Measurements from ENCODE around the gene C1GALT1.
"Not testable (repeated sequence)": the region's sequence is repeated elsewhere in the genome, so short reads cannot be mapped to it uniquely, and the experiment has no call there.

Gene C1GALT1

DNA sequence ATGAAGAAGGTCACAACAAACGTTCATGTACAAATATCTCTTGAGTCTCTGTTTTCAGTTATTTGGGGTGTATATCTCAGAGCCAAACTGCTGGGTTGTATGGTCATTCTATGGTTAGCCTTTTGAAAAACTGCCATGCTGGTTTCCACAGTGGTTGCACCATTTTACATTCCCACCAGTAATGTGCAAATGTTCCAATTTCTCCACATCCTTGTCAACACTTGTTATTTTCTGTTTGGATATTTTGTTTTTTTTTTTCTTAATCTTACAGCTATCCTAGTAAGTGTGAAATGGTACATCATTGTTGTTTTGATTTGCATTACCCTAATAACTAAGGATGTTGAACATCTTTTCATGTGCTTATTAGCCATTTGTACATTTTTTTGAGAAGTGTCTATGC, 13.0 kb upstream of the C1GALT1 start:
- DNase-seq (ENCODE audit: low spot score) = no peak

DNA sequence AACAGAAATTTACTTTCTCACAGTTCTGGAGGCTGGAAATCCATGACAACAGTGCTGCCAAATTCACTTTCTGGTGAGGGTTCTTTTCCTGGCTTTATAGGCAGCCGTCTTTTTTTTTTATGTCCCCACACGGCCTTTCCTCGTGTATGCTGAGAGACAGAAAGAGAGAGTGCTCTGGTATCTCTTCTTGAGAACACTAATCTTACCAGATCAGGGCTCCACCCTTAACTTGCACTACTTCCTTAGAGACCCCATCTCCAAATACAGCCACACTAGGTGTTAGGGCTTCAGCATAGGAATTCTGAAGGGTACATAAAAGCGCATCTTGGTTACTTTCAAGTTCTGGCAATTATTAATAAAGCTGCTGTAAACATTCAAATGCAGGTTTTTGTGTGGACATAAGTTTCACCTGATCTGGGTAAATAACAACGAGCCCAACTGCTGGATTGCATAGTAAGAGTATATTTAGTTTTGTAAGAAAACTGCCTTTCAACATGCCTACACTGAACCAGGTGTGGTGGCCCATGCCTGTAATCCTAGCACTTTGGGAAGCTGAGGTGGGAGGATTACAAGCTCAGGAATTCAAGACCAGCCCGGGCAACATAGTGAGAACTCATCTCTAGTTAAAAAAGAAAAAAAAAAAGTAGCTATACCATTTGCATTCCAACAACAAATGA, 8.2 kb upstream of the C1GALT1 start:
- DNase-seq (ENCODE audit: low spot score) = no peak

DNA sequence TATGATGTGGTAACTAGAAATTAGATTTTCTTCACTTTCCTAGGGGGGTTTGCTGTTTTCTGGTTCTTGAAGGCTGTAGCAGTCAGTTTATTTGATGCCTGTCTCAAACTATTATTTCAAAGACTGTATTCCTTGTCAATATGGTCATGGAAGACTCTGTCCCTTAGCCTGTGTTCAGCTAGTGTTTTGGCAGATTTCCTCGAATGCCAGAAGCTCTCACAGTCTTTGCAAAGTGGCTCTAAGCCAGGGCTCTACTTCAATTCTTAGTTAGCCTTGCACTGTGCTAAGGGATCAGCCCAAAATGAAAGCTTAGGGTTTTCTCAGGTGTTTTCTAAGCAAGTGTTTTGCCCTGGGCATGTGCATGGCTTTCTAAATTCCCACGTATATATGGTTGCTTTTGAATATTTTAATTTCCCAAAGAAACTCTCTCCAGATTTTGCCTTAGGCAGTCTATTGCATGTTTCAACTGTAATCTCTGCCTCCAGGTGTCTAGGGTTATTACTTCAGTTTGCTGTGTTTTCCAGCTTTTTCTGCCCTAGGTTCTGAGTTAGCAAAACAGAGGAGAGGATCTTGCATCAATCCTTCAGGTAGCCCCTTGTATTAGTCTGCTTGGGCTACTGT, 7.2 kb upstream of the C1GALT1 start:
- DNase-seq (ENCODE audit: low spot score) = no peak

DNA sequence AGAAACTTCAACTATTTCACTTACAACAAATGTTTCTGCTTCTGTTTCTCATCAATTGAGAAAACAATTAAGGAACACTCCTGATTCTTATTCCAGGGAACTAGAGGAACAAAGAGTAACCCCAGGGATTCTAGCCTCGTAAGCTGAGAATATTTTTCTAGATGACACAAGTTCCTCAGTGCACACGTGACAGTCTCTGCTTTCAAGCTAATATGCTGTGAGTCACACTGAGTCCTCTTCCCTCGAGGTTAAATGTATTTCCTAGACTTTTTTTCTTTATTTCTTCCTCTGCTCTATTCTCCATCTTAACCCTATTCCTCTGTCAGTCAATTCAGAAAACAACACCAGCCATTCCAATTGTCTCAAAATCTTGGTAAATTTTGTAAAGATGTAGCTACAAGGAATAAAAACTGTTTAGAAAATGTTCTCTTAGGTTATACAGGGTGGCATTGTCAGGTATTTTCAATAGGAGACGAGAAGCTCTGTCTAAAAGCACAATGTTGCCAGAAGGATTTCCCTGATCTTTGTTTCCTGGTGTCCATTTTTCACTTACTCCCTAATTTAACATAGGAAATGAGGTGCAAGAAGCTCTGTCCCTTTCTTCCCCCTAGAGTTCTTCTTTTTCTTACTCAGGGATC, 5.8 kb upstream of the C1GALT1 start:
- DNase-seq (ENCODE audit: low spot score) = no peak

- no peak for DNase-seq (ENCODE audit: low spot score)
Observed at GRCh38 chr7:7177044-7177517, 5.3 kb upstream of the C1GALT1 start.

DNA sequence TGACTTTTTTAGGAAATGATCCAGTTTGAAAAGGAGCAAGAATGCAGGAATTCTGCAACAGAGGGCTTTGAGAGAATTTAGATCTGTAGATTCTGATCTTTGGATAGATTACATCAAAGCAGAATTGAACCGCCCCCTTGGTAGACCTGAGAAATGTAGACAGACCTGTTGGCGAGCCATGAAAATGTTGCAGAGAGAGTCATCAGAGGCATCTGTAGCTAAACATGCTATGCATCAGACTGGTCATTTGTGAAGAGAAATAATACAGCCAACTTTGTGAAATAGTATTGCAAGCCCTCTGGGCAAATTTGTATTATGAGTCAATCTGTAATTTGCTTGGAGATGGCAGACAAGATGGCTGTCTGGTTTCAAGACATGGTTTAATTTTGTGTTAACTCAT, 4.3 kb upstream of the C1GALT1 start:
- no peak for DNase-seq (ENCODE audit: low spot score)

DNA sequence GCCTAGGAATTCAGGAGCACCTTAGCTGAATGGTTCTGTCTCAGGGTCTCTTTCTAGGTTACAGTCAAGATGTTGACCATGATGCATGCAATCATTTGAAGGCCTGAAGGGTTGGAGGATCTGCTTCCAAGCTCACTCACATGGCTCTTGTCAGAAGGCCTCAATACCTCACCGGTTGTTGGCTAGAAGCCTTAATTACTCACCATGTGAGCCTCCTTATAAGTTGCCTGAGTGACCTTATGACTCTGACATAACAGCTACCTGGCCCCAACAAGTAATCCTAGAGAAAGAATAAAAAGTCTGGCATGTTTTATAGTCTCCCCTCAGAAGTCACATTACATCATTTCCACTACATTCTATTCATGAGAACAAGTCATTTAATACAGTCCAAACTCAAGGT, 3.4 kb upstream of the C1GALT1 start:
- no peak for DNase-seq (ENCODE audit: low spot score)

GRCh38 chr7:7180725-7181449, 1.5 kb upstream of the C1GALT1 start:
- no peak for DNase-seq (ENCODE audit: low spot score)

GRCh38 chr7:7181519-7182155, 707 bp upstream of the C1GALT1 start:
- peak; percentile 65 for DNase-seq (ENCODE audit: low spot score)

DNA sequence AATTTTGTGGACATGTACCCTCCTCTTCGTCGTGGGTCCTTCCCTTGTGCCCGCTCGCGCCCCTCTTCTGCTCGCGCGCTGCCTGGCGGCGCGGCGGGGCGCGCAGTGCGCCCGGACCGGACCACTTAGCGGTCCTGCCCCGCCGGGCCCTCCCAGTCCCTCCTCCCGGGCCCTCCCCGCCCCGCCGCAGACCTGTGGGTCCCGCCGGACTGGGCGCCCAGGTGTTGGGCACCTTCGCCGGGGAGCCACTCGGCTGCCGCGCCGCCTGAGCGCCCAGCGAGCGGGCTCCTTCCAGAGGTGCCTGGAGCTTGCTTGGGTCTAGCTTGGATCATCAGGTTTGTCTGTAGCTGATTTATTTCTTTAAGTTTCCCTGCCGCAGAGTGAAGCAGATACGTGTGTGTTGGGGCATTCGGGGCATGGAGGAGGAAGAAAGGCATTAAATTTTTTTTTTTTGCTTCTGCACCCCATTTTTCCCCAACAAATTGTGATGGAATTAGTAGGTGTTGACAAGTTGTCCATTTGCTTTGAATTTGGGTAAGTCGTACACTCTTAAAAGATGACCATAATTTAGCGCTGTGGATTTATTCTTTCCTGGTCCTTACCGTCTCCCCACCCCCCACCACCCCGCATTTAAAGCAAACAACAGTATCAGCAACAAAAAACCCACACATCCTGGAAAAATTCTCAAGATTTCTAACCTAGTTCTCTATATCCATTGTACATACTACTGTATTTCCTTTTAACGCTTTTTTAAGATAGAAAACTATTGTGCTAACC, 905 bp downstream of the C1GALT1 start:
- DNase-seq (ENCODE audit: low spot score) = peak; percentile 40

- DNase-seq (ENCODE audit: low spot score) = no peak
Observed at GRCh38 chr7:7183838-7184463, 1.6 kb downstream of the C1GALT1 start.

DNA sequence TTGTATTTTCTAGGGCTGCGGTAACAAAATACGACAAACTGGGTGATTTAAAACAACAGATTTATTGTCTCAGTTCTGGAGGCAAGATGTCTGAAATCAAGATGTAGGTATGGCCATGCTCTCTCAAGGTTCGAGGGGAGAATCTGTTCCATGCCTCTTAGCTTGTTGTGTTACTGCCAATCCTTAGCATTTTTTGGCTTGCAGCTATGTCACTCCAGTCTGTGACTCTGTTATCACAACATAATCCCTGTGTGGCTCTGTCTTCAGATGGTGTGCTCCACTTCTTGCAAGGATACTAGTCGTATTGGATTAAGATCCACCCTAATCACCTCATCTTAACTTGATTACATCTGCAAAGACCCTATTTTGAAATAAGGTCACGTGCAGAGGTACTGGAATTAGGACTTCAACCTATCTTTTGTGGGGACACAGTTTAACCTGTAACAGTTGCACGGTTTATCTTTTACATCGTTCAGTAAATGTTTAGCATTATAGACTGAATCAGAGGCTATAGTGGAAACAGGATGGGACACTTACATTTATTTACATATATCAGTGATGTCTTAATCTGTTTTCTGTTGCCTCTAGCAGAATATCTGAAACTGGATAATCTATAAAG, 3.1 kb downstream of the C1GALT1 start:
- no peak for DNase-seq (ENCODE audit: low spot score)

GRCh38 chr7:7188091-7188490, 5.7 kb downstream of the C1GALT1 start:
- DNase-seq (ENCODE audit: low spot score) = no peak

DNA sequence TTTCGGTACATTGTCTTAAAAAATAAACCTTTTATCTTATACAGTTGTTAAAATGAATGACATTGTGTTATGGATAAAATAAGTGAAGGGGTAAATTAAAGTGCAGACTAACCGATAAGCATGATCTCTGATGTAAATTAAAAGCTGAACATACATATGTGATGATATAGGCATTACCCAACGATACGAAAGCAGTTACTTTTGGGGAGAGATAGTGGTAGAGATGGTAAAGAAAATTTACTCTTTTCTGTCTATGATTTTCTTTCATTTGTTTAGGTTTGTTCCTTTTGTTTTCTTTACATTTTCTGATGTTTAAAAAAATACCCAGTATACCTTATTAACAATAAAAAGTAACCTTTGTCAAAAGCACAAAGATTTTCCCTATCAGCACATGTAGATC, 6.4 kb downstream of the C1GALT1 start:
- no peak for DNase-seq (ENCODE audit: low spot score)

GRCh38 chr7:7190142-7190541, 7.8 kb downstream of the C1GALT1 start:
- no peak for DNase-seq (ENCODE audit: low spot score)

DNA sequence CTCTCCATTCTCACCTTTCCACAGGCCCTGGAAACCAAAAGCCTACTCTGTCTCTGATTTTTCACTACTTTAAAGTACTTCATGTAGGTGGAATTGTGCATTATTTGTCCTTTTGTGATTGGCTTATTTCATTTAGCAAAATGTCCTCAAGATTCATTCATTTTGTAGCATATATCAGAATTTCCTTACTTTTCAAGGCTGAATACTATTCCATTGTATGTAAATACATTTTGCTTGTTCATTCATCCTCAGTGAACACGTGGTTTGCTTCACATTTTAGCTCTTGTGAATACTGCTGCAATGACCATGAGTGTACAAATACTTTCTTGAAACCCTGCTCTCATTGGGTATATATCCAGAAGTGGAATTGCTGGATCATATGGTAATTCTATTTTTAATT, 8.8 kb downstream of the C1GALT1 start:
- DNase-seq (ENCODE audit: low spot score) = no peak

- DNase-seq (ENCODE audit: low spot score) = not testable (repeated sequence)
Observed at GRCh38 chr7:7192798-7193788, 10.7 kb downstream of the C1GALT1 start.

DNA sequence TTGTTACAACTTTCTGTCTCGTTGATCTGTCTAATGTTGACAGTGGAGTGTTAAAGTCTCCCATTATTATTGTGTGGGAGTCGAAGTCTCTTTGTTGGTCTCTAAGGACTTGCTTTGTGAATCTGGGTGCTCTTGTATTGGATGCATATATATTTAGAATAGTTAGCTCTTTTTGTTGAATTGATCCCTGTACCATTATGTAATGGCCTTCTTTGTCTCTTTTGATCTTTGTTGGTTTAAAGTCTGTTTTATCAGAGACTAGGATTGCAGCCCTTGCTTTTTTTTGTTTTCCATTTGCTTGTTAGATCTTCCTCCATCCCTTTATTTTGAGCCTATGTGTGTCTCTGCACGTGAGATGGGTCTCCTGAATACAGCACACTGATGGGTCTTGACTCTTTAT, 17.2 kb downstream of the C1GALT1 start:
- DNase-seq (ENCODE audit: low spot score) = not testable (repeated sequence)

DNA sequence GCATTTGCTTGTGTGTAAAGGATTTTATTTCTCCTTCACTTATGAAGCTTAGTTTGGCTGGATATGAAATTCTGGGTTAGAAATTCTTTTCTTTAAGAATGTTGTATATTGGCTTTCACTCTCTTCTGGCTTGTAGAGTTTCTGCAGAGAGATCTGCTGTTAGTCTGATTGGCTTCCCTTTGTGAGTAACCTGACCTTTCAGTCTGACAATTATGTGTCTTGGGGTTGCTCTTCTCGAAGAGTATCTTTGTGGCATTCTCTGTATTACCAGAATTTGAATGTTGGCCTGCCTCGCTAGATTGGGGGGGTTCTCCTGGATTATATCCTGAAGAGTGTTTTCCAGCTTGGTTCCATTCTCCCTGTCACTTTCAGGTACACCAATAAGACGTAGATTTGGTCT, 17.9 kb downstream of the C1GALT1 start:
- not testable (repeated sequence) for DNase-seq (ENCODE audit: low spot score)

All from CD4-positive, alpha-beta T cell treated with Interleukin-15 for 4 hours (primary cell).